LHCN-M2 (cell line): ENCODE results near the gene KMO. TPM values are rescaled to one million over a fixed set of nuclear protein-coding genes. Genes with fewer than 3 reads are reported as not detected.

Experiments used
- total RNA-seq: library from RNA; depleted of rRNA; stranded (reverse); fragments of >200 nt; gene quantifications from 2 replicates; pipeline ENCODE4 v1.2.3, GENCODE V29; 2014; rRNA removed

The KMO gene
- total RNA-seq, 1 experiment from 2014 or later, result not detected

Other genes with a start within 250 kb of the KMO start
- gene RGS7, start 175.2 kb upstream of the KMO start, total RNA-seq, result 0.11 and 0.19 TPM in 2 replicates
- gene FH, start 12.6 kb upstream of the KMO start, total RNA-seq, result 84.4 and 96.6 TPM in 2 replicates
- gene CHML, start 108.0 kb downstream of the KMO start, total RNA-seq, result 8.7 and 10.4 TPM in 2 replicates
- 33.5 and 34.5 TPM in 2 replicates for gene OPN3, start 108.0 kb downstream of the KMO start, total RNA-seq
- gene WDR64, start 119.9 kb downstream of the KMO start, total RNA-seq, result not detected in 2 replicates